ENCODE results near the gene AFF1. TPM values are rescaled to one million over a fixed set of nuclear protein-coding genes. Genes with fewer than 3 reads are reported as not detected.

Gene AFF1
- total and polyA plus RNA-seq, 4 donors = 7.2 to 42.8 (median 21.5) TPM

GRCh38 chr4:87010192-87010591 is 75.4 kb downstream of the AFF1 start:
- H3K36me3 ChIP-seq (ENCODE audit: control insufficient read depth in 4 of 4, insufficient read depth in 3 of 4, low read depth in 1 of 4, low read length in 3 of 4) = no peaks in the 10 kb centered on the region
- H3K4me1 ChIP-seq (ENCODE audit: control insufficient read depth in 4 of 4, insufficient read depth in 4 of 4, low read length in 3 of 4) = peaks cover 6 to 81% (median 63%) of the 10 kb centered on the region in 4 donors
- TF ChIP-seq, protein P1, sequence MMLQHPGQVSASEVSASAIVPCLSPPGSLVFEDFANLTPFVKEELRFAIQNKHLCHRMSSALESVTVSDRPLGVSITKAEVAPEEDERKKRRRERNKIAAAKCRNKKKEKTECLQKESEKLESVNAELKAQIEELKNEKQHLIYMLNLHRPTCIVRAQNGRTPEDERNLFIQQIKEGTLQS (IDR thresholded peaks at IDR 0.05) = no peak
- no peak for TF ChIP-seq FOXA2 (IDR thresholded peaks at IDR 0.05)
- no peak for TF ChIP-seq NR2F2 (IDR thresholded peaks at IDR 0.05)
- no peak for TF ChIP-seq RAD21 (IDR thresholded peaks at IDR 0.05)
- TF ChIP-seq MAX (IDR thresholded peaks at IDR 0.05) = no peak
- no peak for TF ChIP-seq YY1 (IDR thresholded peaks at IDR 0.05)
- no peak for TF ChIP-seq JUND (IDR thresholded peaks at IDR 0.05)
- TF ChIP-seq EGR1 (IDR thresholded peaks at IDR 0.05; ENCODE audit: low read depth in 2 of 2) = no peak
- TF ChIP-seq GABPA (IDR thresholded peaks at IDR 0.05 in 1 of 2, conservative IDR thresholded peaks at IDR 0.05 in 1 of 2) = no peak
- TF ChIP-seq RXRA (IDR thresholded peaks at IDR 0.05) = no peak
- no peak for TF ChIP-seq FOXA1 (IDR thresholded peaks at IDR 0.05)
- TF ChIP-seq, protein P2, sequence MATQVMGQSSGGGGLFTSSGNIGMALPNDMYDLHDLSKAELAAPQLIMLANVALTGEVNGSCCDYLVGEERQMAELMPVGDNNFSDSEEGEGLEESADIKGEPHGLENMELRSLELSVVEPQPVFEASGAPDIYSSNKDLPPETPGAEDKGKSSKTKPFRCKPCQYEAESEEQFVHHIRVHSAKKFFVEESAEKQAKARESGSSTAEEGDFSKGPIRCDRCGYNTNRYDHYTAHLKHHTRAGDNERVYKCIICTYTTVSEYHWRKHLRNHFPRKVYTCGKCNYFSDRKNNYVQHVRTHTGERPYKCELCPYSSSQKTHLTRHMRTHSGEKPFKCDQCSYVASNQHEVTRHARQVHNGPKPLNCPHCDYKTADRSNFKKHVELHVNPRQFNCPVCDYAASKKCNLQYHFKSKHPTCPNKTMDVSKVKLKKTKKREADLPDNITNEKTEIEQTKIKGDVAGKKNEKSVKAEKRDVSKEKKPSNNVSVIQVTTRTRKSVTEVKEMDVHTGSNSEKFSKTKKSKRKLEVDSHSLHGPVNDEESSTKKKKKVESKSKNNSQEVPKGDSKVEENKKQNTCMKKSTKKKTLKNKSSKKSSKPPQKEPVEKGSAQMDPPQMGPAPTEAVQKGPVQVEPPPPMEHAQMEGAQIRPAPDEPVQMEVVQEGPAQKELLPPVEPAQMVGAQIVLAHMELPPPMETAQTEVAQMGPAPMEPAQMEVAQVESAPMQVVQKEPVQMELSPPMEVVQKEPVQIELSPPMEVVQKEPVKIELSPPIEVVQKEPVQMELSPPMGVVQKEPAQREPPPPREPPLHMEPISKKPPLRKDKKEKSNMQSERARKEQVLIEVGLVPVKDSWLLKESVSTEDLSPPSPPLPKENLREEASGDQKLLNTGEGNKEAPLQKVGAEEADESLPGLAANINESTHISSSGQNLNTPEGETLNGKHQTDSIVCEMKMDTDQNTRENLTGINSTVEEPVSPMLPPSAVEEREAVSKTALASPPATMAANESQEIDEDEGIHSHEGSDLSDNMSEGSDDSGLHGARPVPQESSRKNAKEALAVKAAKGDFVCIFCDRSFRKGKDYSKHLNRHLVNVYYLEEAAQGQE (IDR thresholded peaks at IDR 0.05) = no peak
- TF ChIP-seq, protein P3, sequence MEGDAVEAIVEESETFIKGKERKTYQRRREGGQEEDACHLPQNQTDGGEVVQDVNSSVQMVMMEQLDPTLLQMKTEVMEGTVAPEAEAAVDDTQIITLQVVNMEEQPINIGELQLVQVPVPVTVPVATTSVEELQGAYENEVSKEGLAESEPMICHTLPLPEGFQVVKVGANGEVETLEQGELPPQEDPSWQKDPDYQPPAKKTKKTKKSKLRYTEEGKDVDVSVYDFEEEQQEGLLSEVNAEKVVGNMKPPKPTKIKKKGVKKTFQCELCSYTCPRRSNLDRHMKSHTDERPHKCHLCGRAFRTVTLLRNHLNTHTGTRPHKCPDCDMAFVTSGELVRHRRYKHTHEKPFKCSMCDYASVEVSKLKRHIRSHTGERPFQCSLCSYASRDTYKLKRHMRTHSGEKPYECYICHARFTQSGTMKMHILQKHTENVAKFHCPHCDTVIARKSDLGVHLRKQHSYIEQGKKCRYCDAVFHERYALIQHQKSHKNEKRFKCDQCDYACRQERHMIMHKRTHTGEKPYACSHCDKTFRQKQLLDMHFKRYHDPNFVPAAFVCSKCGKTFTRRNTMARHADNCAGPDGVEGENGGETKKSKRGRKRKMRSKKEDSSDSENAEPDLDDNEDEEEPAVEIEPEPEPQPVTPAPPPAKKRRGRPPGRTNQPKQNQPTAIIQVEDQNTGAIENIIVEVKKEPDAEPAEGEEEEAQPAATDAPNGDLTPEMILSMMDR (IDR thresholded peaks at IDR 0.05; ENCODE audit: low read depth, low read length, missing input control) = no peak
- TF ChIP-seq TAF1 (conservative IDR thresholded peaks at IDR 0.05) = no peak
- TF ChIP-seq HNF4G (IDR thresholded peaks at IDR 0.05) = no peak
- no peak overlapping the region for H3K27ac ChIP-seq (ENCODE audit: low read depth in 1 of 2, low read length in 2 of 2)
- no peak overlapping the region for H3K9ac ChIP-seq (ENCODE audit: low read depth in 1 of 2, low read length in 2 of 2)
- H3K27me3 ChIP-seq (ENCODE audit: control insufficient read depth in 4 of 4, insufficient read depth in 4 of 4, low read length in 3 of 4) = no peaks in the 10 kb centered on the region
- no peak overlapping the region for H3K4me3 ChIP-seq (ENCODE audit: low read depth in 1 of 3, low read length in 3 of 3)
- WGBS = 79% methylated on average over 1 of the region's 1 CpG
- H3K9me3 ChIP-seq (ENCODE audit: control insufficient read depth in 4 of 4, low read length in 3 of 4) = no peaks in the 10 kb centered on the region
- no peak for DNase-seq (ENCODE audit: low spot score)

GRCh38 chr4:87011340-87012034 is 76.7 kb downstream of the AFF1 start:
- TF ChIP-seq HNF4A (conservative IDR thresholded peaks at IDR 0.05) (peak in 1 of 2 donors; percentile 15), EGR1 (IDR thresholded peaks at IDR 0.05; ENCODE audit: low read depth in 2 of 2) (no peak), ZBTB33 (IDR thresholded peaks at IDR 0.05) (peak; percentile 37), JUND (IDR thresholded peaks at IDR 0.05) (peak; percentile 58 to 77), YY1 (IDR thresholded peaks at IDR 0.05) (no peak), RAD21 (IDR thresholded peaks at IDR 0.05) (peak in 1 of 2 donors; percentile 8)
- H3K36me3 ChIP-seq (ENCODE audit: control insufficient read depth in 4 of 4, insufficient read depth in 3 of 4, low read depth in 1 of 4, low read length in 3 of 4) = no peaks in the 10 kb centered on the region
- H3K9me3 ChIP-seq (ENCODE audit: control insufficient read depth in 4 of 4, low read length in 3 of 4) = no peaks in the 10 kb centered on the region
- peak overlapping the region; percentile 39 to 76 for H3K27ac ChIP-seq (ENCODE audit: low read depth in 1 of 2, low read length in 2 of 2)
- no peak overlapping the region for H3K9ac ChIP-seq (ENCODE audit: low read depth in 1 of 2, low read length in 2 of 2)
- H3K27me3 ChIP-seq (ENCODE audit: control insufficient read depth in 4 of 4, insufficient read depth in 4 of 4, low read length in 3 of 4) = no peaks in the 10 kb centered on the region
- WGBS = 45% methylated on average over 5 of the region's 5 CpGs
- DNase-seq (ENCODE audit: low spot score) = no peak
- H3K4me1 ChIP-seq (ENCODE audit: control insufficient read depth in 4 of 4, insufficient read depth in 4 of 4, low read length in 3 of 4) = peaks cover 6 to 79% (median 64%) of the 10 kb centered on the region in 4 donors
- H3K4me3 ChIP-seq (ENCODE audit: low read depth in 1 of 3, low read length in 3 of 3) = no peak overlapping the region

Data from liver (tissue), 9 donors.